Osteoblast (primary cell): ENCODE measurements around the gene EMSY. TPM values are rescaled to one million over a fixed set of nuclear protein-coding genes. Genes with fewer than 3 reads are reported as not detected.

Experiments
- DNase-seq: peaks from one replicate; pipeline ENCODE4 v3.0.0; 2011; ENCODE audit warnings: low spot score, mixed read lengths; ENCODE audit not compliant: insufficient read length; ENCODE audit errors: missing footprints
- H2AFZ ChIP-seq: 2 replicates; pipeline ENCODE4 v1.6.0; 2011; ENCODE audit warnings: mild to moderate bottlenecking, low read length
- H3K27ac ChIP-seq: 2 replicates; pipeline ENCODE4 v1.5.1; 2011; ENCODE audit warnings: mild to moderate bottlenecking, low read depth, low read length, moderate library complexity
- H3K27me3 ChIP-seq: 2 replicates; pipeline ENCODE4 v1.6.0; 2012; ENCODE audit warnings: mild to moderate bottlenecking, control low read depth, inconsistent platforms, low read length, moderate library complexity; ENCODE audit not compliant: insufficient read depth
- H3K36me3 ChIP-seq: 2 replicates; pipeline ENCODE4 v1.5.1; 2011; ENCODE audit warnings: mild to moderate bottlenecking, low read length, control low read depth, moderate library complexity; ENCODE audit not compliant: insufficient read depth
- H3K4me1 ChIP-seq: 2 replicates; pipeline ENCODE4 v1.5.1; 2011; ENCODE audit warnings: mild to moderate bottlenecking, low read length, control low read depth, moderate library complexity; ENCODE audit not compliant: insufficient read depth
- H3K4me2 ChIP-seq: 2 replicates; pipeline ENCODE4 v1.6.0; 2011; ENCODE audit warnings: mild to moderate bottlenecking, low read length; ENCODE audit not compliant: insufficient read depth
- H3K4me3 ChIP-seq: fragments of 200-600 bp; sonication (generic); 3 replicates; pipeline ENCODE4 v1.5.1; 2012; ENCODE audit warnings: mild to moderate bottlenecking, low read length, inconsistent platforms; ENCODE audit not compliant: insufficient read depth
- H3K79me2 ChIP-seq: 2 replicates; pipeline ENCODE4 v1.6.0; 2012; ENCODE audit warnings: mild to moderate bottlenecking, low read length, control low read depth, inconsistent platforms; ENCODE audit not compliant: insufficient read depth
- H3K9me3 ChIP-seq: 2 replicates; pipeline ENCODE4 v1.5.1; 2011; ENCODE audit warnings: low read depth, low read length, control low read depth
- H4K20me1 ChIP-seq: 2 replicates; pipeline ENCODE4 v1.6.0; 2012; ENCODE audit warnings: mild to moderate bottlenecking, low read length, control low read depth; ENCODE audit not compliant: insufficient read depth
- CTCF ChIP-seq: IDR thresholded peaks from 2 replicates; pipeline ENCODE4 v1.5.1; 2011; ENCODE audit warnings: mild to moderate bottlenecking, low read depth, low read length, moderate library complexity; ENCODE audit errors: extremely low read depth
- total RNA-seq: library from RNA; depleted of rRNA; stranded (reverse); fragments of >200 nt; gene quantifications from 2 replicates; pipeline ENCODE4 v1.2.3, GENCODE V29; 2012

The EMSY gene
- total RNA-seq, 1 donor = 17.4 TPM

- Histone ChIP-seq H3K36me3 (peaks cover 32% of the 10 kb centered on the region), H2AFZ (no peak overlapping the region), H3K4me2 (no peak overlapping the region), H3K4me1 (peaks cover 8% of the 10 kb centered on the region), H3K27me3 (no peaks in the 10 kb centered on the region), H3K79me2 (peaks cover 32% of the 10 kb centered on the region), H3K4me3 (no peak overlapping the region), H4K20me1 (peaks cover 9% of the 10 kb centered on the region), H3K27ac (no peak overlapping the region), H3K9me3 (no peaks in the 10 kb centered on the region)
- no peak for TF ChIP-seq CTCF
- no peak for DNase-seq
Measured at GRCh38 chr11:76448506-76448905, 3.7 kb downstream of the EMSY start.

- Histone ChIP-seq H3K4me2 (no peak overlapping the region), H3K4me1 (peaks cover 4% of the 10 kb centered on the region), H3K4me3 (no peak overlapping the region), H3K79me2 (peaks cover 2% of the 10 kb centered on the region), H2AFZ (no peak overlapping the region), H4K20me1 (no peaks in the 10 kb centered on the region), H3K9me3 (no peaks in the 10 kb centered on the region), H3K36me3 (peaks cover 22% of the 10 kb centered on the region), H3K27me3 (no peaks in the 10 kb centered on the region), H3K27ac (no peak overlapping the region)
- no peak for TF ChIP-seq CTCF
- no peak for DNase-seq
Measured at GRCh38 chr11:76453248-76453647, 8.4 kb downstream of the EMSY start.

- Histone ChIP-seq H4K20me1 (no peaks in the 10 kb centered on the region), H3K9me3 (no peaks in the 10 kb centered on the region), H2AFZ (no peak overlapping the region), H3K27me3 (no peaks in the 10 kb centered on the region), H3K27ac (no peak overlapping the region), H3K4me1 (peaks cover 4% of the 10 kb centered on the region), H3K4me2 (no peak overlapping the region), H3K79me2 (no peaks in the 10 kb centered on the region), H3K4me3 (no peak overlapping the region), H3K36me3 (peaks cover 11% of the 10 kb centered on the region)
- TF ChIP-seq CTCF = no peak
- no peak for DNase-seq
Measured at GRCh38 chr11:76455331-76455730, 10.5 kb downstream of the EMSY start.

- Histone ChIP-seq H3K27ac (no peak overlapping the region), H2AFZ (no peak overlapping the region), H4K20me1 (no peaks in the 10 kb centered on the region), H3K9me3 (no peaks in the 10 kb centered on the region), H3K79me2 (no peaks in the 10 kb centered on the region), H3K36me3 (peaks cover 11% of the 10 kb centered on the region), H3K4me1 (peaks cover 4% of the 10 kb centered on the region), H3K4me2 (no peak overlapping the region), H3K27me3 (no peaks in the 10 kb centered on the region), H3K4me3 (no peak overlapping the region)
- TF ChIP-seq CTCF = no peak
- no peak for DNase-seq
Measured at GRCh38 chr11:76455931-76456330, 11.1 kb downstream of the EMSY start.
